ENCODE measurements around the gene WIPF2.

Gene WIPF2

DNA sequence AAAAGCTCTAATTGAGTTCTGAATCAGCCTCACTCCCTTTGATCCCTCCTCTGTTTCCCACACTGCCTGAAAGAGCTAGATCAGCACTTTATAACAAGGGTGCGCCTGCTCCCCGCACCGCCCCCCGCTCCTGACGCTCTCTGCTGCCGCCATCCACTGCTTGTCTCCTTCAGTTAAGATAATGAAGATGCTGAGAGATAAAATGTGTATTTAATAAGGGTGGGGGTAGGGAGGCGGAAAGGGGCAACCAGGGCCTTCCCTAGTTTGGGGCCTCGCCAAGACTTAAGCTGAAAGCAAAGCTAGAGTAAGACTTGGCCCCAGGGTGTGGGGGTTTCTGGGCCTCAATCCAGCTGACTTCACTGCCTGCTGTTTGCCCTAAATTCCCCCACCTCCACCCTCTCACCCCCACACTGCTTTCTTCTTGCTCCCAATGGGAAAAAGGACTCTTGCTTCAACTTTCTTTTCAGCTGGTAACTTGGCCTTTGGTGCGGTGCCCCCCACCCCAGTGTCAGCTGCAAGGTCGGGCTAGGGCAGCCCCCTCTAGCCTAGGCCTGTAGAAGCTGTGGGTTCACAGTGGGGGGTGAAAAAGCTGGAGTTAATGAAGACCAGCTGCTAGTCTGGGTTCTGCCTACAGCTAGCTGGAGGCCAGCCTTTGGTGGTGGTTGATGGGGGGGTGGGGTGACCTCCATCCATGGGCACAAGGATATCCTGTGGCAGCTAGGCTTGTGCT, 88.1 kb downstream of the WIPF2 start (continued):
- no peak for TF ChIP-seq ZNF747 (tag by site-specific recombination; IDR thresholded peaks at IDR 0.05)
- peak; percentile 56; the same call in 1 of the 2 replicates for TF ChIP-seq ZNF24 (tag by site-specific recombination; IDR thresholded peaks at IDR 0.05)
- no peak for TF ChIP-seq ZNF404 (tag by site-specific recombination; IDR thresholded peaks at IDR 0.05)
- peak; percentile 46 for TF ChIP-seq ZNF629 (tag by site-specific recombination; IDR thresholded peaks at IDR 0.05)
- no peak for TF ChIP-seq YY1 (tag by site-specific recombination; IDR thresholded peaks at IDR 0.05)
- TF ChIP-seq ZSCAN23 (tag by site-specific recombination; IDR thresholded peaks at IDR 0.05) = no peak
- no peak for TF ChIP-seq GLI2 (tag by site-specific recombination; IDR thresholded peaks at IDR 0.05; ENCODE audit: borderline replicate concordance, low read depth)
- peak; percentile 76 for TF ChIP-seq GLIS2 (tag by site-specific recombination; IDR thresholded peaks at IDR 0.05)
- no peak for TF ChIP-seq ZNF155 (tag by site-specific recombination; IDR thresholded peaks at IDR 0.05)
- TF ChIP-seq WT1 (tag by site-specific recombination; IDR thresholded peaks at IDR 0.05) = peak; percentile 78
- TF ChIP-seq ZNF335 (tag by site-specific recombination; conservative IDR thresholded peaks at IDR 0.05) = peak; percentile 89
- no peak; the same call in 1 of the 2 replicates for TF ChIP-seq MZF1 (tag by site-specific recombination; IDR thresholded peaks at IDR 0.05; ENCODE audit: borderline replicate concordance)
- TF ChIP-seq ZNF394 (tag by site-specific recombination; IDR thresholded peaks at IDR 0.05; ENCODE audit: borderline replicate concordance) = peak; percentile 26; the same call in 1 of the 2 replicates
- TF ChIP-seq, protein P1, sequence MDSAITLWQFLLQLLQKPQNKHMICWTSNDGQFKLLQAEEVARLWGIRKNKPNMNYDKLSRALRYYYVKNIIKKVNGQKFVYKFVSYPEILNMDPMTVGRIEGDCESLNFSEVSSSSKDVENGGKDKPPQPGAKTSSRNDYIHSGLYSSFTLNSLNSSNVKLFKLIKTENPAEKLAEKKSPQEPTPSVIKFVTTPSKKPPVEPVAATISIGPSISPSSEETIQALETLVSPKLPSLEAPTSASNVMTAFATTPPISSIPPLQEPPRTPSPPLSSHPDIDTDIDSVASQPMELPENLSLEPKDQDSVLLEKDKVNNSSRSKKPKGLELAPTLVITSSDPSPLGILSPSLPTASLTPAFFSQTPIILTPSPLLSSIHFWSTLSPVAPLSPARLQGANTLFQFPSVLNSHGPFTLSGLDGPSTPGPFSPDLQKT (IDR thresholded peaks at IDR 0.05; ENCODE audit: borderline replicate concordance, low read depth, low read length) = no peak
- no peak for TF ChIP-seq ZNF664 (tag by site-specific recombination; IDR thresholded peaks at IDR 0.05)
- TF ChIP-seq ZBTB26 (tag by site-specific recombination; optimal IDR thresholded peaks at IDR 0.05) = no peak
- no peak for TF ChIP-seq ZNF221 (tag by site-specific recombination; IDR thresholded peaks at IDR 0.05; ENCODE audit: borderline replicate concordance)
- no peak for TF ChIP-seq ZNF112 (tag by site-specific recombination; IDR thresholded peaks at IDR 0.05)
- TF ChIP-seq ZNF19 (tag by site-specific recombination; IDR thresholded peaks at IDR 0.05; ENCODE audit: low read depth) = no peak
- TF ChIP-seq, protein P2, sequence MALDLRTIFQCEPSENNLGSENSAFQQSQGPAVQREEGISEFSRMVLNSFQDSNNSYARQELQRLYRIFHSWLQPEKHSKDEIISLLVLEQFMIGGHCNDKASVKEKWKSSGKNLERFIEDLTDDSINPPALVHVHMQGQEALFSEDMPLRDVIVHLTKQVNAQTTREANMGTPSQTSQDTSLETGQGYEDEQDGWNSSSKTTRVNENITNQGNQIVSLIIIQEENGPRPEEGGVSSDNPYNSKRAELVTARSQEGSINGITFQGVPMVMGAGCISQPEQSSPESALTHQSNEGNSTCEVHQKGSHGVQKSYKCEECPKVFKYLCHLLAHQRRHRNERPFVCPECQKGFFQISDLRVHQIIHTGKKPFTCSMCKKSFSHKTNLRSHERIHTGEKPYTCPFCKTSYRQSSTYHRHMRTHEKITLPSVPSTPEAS (tag by site-specific recombination; IDR thresholded peaks at IDR 0.05) = no peak
- no peak for TF ChIP-seq ZNF530 (tag by site-specific recombination; IDR thresholded peaks at IDR 0.05; ENCODE audit: low read depth)
- TF ChIP-seq ZNF610 (tag by site-specific recombination; IDR thresholded peaks at IDR 0.05; ENCODE audit: borderline replicate concordance) = peak; percentile 31; the same call in 1 of the 2 replicates
- TF ChIP-seq ZNF426 (tag by site-specific recombination; IDR thresholded peaks at IDR 0.05) = no peak
- TF ChIP-seq, protein P3, sequence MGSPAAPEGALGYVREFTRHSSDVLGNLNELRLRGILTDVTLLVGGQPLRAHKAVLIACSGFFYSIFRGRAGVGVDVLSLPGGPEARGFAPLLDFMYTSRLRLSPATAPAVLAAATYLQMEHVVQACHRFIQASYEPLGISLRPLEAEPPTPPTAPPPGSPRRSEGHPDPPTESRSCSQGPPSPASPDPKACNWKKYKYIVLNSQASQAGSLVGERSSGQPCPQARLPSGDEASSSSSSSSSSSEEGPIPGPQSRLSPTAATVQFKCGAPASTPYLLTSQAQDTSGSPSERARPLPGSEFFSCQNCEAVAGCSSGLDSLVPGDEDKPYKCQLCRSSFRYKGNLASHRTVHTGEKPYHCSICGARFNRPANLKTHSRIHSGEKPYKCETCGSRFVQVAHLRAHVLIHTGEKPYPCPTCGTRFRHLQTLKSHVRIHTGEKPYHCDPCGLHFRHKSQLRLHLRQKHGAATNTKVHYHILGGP (tag by site-specific recombination; IDR thresholded peaks at IDR 0.05) = no peak
- TF ChIP-seq ZNF140 (tag by site-specific recombination; IDR thresholded peaks at IDR 0.05) = no peak
- TF ChIP-seq ZNF623 (tag by site-specific recombination; IDR thresholded peaks at IDR 0.05) = no peak
- TF ChIP-seq, protein P4, sequence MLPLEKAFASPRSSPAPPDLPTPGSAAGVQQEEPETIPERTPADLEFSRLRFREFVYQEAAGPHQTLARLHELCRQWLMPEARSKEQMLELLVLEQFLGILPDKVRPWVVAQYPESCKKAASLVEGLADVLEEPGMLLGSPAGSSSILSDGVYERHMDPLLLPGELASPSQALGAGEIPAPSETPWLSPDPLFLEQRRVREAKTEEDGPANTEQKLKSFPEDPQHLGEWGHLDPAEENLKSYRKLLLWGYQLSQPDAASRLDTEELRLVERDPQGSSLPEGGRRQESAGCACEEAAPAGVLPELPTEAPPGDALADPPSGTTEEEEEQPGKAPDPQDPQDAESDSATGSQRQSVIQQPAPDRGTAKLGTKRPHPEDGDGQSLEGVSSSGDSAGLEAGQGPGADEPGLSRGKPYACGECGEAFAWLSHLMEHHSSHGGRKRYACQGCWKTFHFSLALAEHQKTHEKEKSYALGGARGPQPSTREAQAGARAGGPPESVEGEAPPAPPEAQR (tag by site-specific recombination; IDR thresholded peaks at IDR 0.05) = no peak; the same call in 1 of the 2 replicates
- no peak for TF ChIP-seq ZNF362 (tag by site-specific recombination; IDR thresholded peaks at IDR 0.05)
- no peak for TF ChIP-seq ZNF488 (tag by site-specific recombination; IDR thresholded peaks at IDR 0.05)
- TF ChIP-seq ZNF558 (tag by site-specific recombination; IDR thresholded peaks at IDR 0.05) = no peak
- TF ChIP-seq ZNF571 (tag by site-specific recombination; IDR thresholded peaks at IDR 0.05) = no peak
